ENCODE data around the gene ADGRG6. TPM values are rescaled to one million over a fixed set of nuclear protein-coding genes. Genes with fewer than 3 reads are reported as not detected.

The ADGRG6 gene
- total RNA-seq, 4 donors from 2014 or later = 1.5 to 6.0 (median 3.2) TPM

DNA sequence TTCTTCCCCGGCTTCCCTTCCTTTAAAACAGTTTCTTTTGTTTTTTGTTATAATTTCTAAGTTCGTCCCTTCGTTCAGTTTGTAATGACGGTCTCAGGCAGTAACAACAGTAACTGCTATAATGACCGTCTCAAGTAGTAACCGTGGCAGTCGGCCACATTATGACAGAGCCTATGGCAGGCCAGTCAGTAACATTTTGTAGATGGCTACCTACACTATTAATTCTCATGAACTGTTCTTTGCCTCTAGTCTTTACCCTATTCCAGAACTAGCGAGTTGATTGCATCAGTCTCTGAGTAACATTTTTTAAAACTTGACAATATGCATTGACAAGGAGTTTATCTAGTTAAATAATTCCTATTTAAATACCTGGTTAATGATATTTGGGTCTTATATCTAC, 43.0 kb upstream of the ADGRG6 start:
- Histone ChIP-seq H3K27ac (no peak overlapping the region), H3K27me3 (no peaks in the 10 kb centered on the region), H3K36me3 (no peaks in the 10 kb centered on the region), H3K9me3 (no peaks in the 10 kb centered on the region), H3K4me3 (no peak overlapping the region), H3K4me1 (no peaks in the 10 kb centered on the region)
- TF ChIP-seq POLR2A (IDR thresholded peaks at IDR 0.05) = no peak
- TF ChIP-seq, protein P1, sequence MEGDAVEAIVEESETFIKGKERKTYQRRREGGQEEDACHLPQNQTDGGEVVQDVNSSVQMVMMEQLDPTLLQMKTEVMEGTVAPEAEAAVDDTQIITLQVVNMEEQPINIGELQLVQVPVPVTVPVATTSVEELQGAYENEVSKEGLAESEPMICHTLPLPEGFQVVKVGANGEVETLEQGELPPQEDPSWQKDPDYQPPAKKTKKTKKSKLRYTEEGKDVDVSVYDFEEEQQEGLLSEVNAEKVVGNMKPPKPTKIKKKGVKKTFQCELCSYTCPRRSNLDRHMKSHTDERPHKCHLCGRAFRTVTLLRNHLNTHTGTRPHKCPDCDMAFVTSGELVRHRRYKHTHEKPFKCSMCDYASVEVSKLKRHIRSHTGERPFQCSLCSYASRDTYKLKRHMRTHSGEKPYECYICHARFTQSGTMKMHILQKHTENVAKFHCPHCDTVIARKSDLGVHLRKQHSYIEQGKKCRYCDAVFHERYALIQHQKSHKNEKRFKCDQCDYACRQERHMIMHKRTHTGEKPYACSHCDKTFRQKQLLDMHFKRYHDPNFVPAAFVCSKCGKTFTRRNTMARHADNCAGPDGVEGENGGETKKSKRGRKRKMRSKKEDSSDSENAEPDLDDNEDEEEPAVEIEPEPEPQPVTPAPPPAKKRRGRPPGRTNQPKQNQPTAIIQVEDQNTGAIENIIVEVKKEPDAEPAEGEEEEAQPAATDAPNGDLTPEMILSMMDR (IDR thresholded peaks at IDR 0.05 in 4 of 5, conservative IDR thresholded peaks at IDR 0.05 in 1 of 5) = no peak
- DNase-seq (no peak), ATAC-seq (no peak)
- in situ Hi-C loops (cut with MboI; ENCODE audit: low sequenced_read_pairs in 4 of 4) (no loop called here), intact Hi-C loops (cut with DNase I; ENCODE audit: low total_unique reads) (no loop called here)

GRCh38 chr6:142260748-142261147, 41.1 kb upstream of the ADGRG6 start:
- TF ChIP-seq POLR2A (IDR thresholded peaks at IDR 0.05) = no peak
- TF ChIP-seq, protein P1 (IDR thresholded peaks at IDR 0.05 in 4 of 5, conservative IDR thresholded peaks at IDR 0.05 in 1 of 5) = no peak
- in situ Hi-C loops (cut with MboI; ENCODE audit: low sequenced_read_pairs in 4 of 4) = no loop called here
- intact Hi-C loops (cut with DNase I; ENCODE audit: low total_unique reads) = no loop called here

DNA sequence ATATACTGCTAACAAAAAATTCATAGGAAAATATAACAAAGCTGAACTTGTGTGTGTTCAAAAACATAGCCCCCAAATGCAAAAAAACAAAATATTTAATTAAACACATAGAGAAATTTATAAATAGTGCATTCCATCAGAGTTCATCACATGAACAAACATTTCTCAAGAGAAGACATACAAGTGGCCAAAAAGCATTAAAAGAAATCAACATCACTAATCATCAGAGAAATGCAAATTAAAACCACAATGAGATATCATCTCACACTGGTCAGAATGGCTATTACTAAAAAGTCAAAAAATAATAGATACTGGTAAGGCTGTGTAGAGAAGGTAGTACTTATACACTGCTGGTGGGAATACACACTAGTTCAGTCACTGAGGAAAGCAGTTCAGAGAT, 39.6 kb upstream of the ADGRG6 start:
- TF ChIP-seq, protein P1 (IDR thresholded peaks at IDR 0.05 in 4 of 5, conservative IDR thresholded peaks at IDR 0.05 in 1 of 5) = no peak
- no peak for TF ChIP-seq POLR2A (IDR thresholded peaks at IDR 0.05)
- DNase-seq (no peak), ATAC-seq (no peak)
- Histone ChIP-seq H3K36me3 (no peaks in the 10 kb centered on the region), H3K9me3 (no peaks in the 10 kb centered on the region), H3K27me3 (no peaks in the 10 kb centered on the region), H3K4me1 (no peaks in the 10 kb centered on the region), H3K27ac (no peak overlapping the region), H3K4me3 (no peak overlapping the region)
- in situ Hi-C loops (cut with MboI; ENCODE audit: low sequenced_read_pairs in 4 of 4) = no loop called here
- intact Hi-C loops (cut with DNase I; ENCODE audit: low total_unique reads) = no loop called here

More at GRCh38 chr6:142260748-142261147, 41.1 kb upstream of the ADGRG6 start:
- Histone ChIP-seq H3K27ac (no peak overlapping the region), H3K27me3 (no peaks in the 10 kb centered on the region), H3K4me3 (no peak overlapping the region), H3K9me3 (no peaks in the 10 kb centered on the region), H3K36me3 (no peaks in the 10 kb centered on the region), H3K4me1 (no peaks in the 10 kb centered on the region)
- ATAC-seq = no peak
- no peak for DNase-seq

DNA sequence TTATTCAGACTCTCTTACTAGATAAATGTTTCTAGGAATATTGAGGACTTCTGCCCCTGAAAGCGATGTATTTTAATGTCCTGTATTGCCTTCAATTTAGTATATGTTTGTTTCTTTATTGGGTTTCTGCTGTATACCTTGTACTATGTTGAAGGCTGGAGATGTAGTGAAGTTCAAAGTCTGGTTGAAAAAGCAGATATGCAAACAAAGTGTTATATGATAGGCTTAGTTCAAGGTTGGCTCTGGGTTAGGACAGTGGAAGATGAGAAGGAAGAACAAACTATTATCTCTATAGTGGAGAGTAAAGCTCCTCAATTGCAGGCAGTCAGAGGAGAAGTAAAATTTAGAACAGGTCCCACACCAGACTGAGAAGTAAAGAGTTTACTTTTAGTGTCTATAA, 36.3 kb upstream of the ADGRG6 start:
- Histone ChIP-seq H3K4me3 (no peak overlapping the region), H3K9me3 (no peaks in the 10 kb centered on the region), H3K36me3 (no peaks in the 10 kb centered on the region), H3K4me1 (no peaks in the 10 kb centered on the region), H3K27me3 (no peaks in the 10 kb centered on the region), H3K27ac (no peak overlapping the region)
- in situ Hi-C loops (cut with MboI; ENCODE audit: low sequenced_read_pairs in 4 of 4) = no loop called here
- no peak for DNase-seq
- intact Hi-C loops (cut with DNase I; ENCODE audit: low total_unique reads) = no loop called here
- TF ChIP-seq, protein P1 (IDR thresholded peaks at IDR 0.05 in 4 of 5, conservative IDR thresholded peaks at IDR 0.05 in 1 of 5) = no peak
- no peak for TF ChIP-seq POLR2A (IDR thresholded peaks at IDR 0.05)
- ATAC-seq = no peak

GRCh38 chr6:142266060-142266459, 35.7 kb upstream of the ADGRG6 start:
- H3K27ac ChIP-seq = no peak overlapping the region
- no peak overlapping the region for H3K4me3 ChIP-seq
- no peaks in the 10 kb centered on the region for H3K36me3 ChIP-seq
- no peaks in the 10 kb centered on the region for H3K4me1 ChIP-seq
- no peaks in the 10 kb centered on the region for H3K27me3 ChIP-seq
- DNase-seq (no peak), ATAC-seq (no peak)
- TF ChIP-seq, protein P1 (IDR thresholded peaks at IDR 0.05 in 4 of 5, conservative IDR thresholded peaks at IDR 0.05 in 1 of 5) = no peak
- no peak for TF ChIP-seq POLR2A (IDR thresholded peaks at IDR 0.05)
- intact Hi-C loops (cut with DNase I; ENCODE audit: low total_unique reads) = no loop called here
- in situ Hi-C loops (cut with MboI; ENCODE audit: low sequenced_read_pairs in 4 of 4) = no loop called here
- no peaks in the 10 kb centered on the region for H3K9me3 ChIP-seq
